Measurements from ENCODE around the gene FBXL14. TPM values are rescaled to one million over a fixed set of nuclear protein-coding genes. Genes with fewer than 3 reads are reported as not detected.

FBXL14 gene
- 10 to 100 TPM; 18.7 to 24.9 (median 22.8) TPM for total RNA-seq
- total RNA-seq (2013): 13.6 TPM

GRCh38 chr12:1594261-1595025, at the start of gene FBXL14:
Gene FBXL14, minus strand, starts transcription at chr12:1594581. Its CDS starts 515 bp downstream, at chr12:1594066.
- peak within 1 kb of the TSS; percentile 97 for H3K27ac ChIP-seq (ENCODE audit: low read length)
- WGBS (ENCODE audit: insufficient coverage): under 1% methylated on average over 115 of the region's 115 CpGs
- H3K36me3 Mint-ChIP-seq: no peaks in the 10 kb centered on the region

GRCh38 chr12:1643905-1644533, 49.6 kb upstream of the FBXL14 start:
- Mint-ChIP-seq H3K27me3 (ENCODE audit: low read depth in 2 of 2) (peaks cover 0 to 4% of the 10 kb centered on the region in 2 donors), H3K9me3 (no peaks in the 10 kb centered on the region), H3K27ac (no peak overlapping the region), H3K4me1 (no peaks in the 10 kb centered on the region), H3K4me3 (no peak overlapping the region), H3K36me3 (no peaks in the 10 kb centered on the region)
- no peak overlapping the region for H3K4me3 ChIP-seq (ENCODE audit: low read length)
- peaks cover 4% of the 10 kb centered on the region for H3K4me1 ChIP-seq (ENCODE audit: control insufficient read depth, insufficient read depth, low read length)
- no peak for ATAC-seq
- no peaks in the 10 kb centered on the region for H3K27me3 ChIP-seq (ENCODE audit: control insufficient read depth, insufficient read depth, low read length)
- H3K36me3 ChIP-seq (ENCODE audit: control insufficient read depth, insufficient read depth, low read length): no peaks in the 10 kb centered on the region
- no peaks in the 10 kb centered on the region for H3K9me3 ChIP-seq (ENCODE audit: control insufficient read depth, insufficient read depth, low read length)
- DNase-seq: no peak
- no peak for TF ChIP-seq CTCF (IDR thresholded peaks at IDR 0.05)
- intact Hi-C loops (cut with micrococcal nuclease): no loop called here
- 84% methylated on average over 6 of the region's 7 CpGs for WGBS (ENCODE audit: insufficient coverage)
- no peak overlapping the region for H3K27ac ChIP-seq (ENCODE audit: low read length)

More at GRCh38 chr12:1594261-1595025, at the start of gene FBXL14:
- intact Hi-C loops (cut with micrococcal nuclease): loop anchor here (5.0 kb wide), 2 partner anchors 602 to 842 kb away; partner anchors contain the start of genes ERC1 and WNK1
- TF ChIP-seq CTCF (IDR thresholded peaks at IDR 0.05): no peak
- peaks cover 49 to 58% of the 10 kb centered on the region in 2 donors for H3K4me1 Mint-ChIP-seq
- H3K36me3 ChIP-seq (ENCODE audit: control insufficient read depth, insufficient read depth, low read length): peaks cover 3% of the 10 kb centered on the region
- no peaks in the 10 kb centered on the region for H3K27me3 Mint-ChIP-seq (ENCODE audit: low read depth in 2 of 2)
- no peaks in the 10 kb centered on the region for H3K9me3 ChIP-seq (ENCODE audit: control insufficient read depth, insufficient read depth, low read length)
- peak within 1 kb of the TSS; percentile 95 for H3K4me3 Mint-ChIP-seq
- H3K4me3 ChIP-seq (ENCODE audit: low read length): peak within 1 kb of the TSS; percentile 78
- no peaks in the 10 kb centered on the region for H3K9me3 Mint-ChIP-seq
- ATAC-seq (peak; percentile 75 to 87 (median 79)), DNase-seq (peak; percentile 89 to 95)
- H3K27ac Mint-ChIP-seq: peak within 1 kb of the TSS; percentile 95 to 98
- H3K27me3 ChIP-seq (ENCODE audit: control insufficient read depth, insufficient read depth, low read length): no peaks in the 10 kb centered on the region
- H3K4me1 ChIP-seq (ENCODE audit: control insufficient read depth, insufficient read depth, low read length): peaks cover 34% of the 10 kb centered on the region

GRCh38 chr12:1643043-1643442, 48.7 kb upstream of the FBXL14 start:
- H3K4me1 Mint-ChIP-seq: no peaks in the 10 kb centered on the region
- no peaks in the 10 kb centered on the region for H3K36me3 Mint-ChIP-seq
- DNase-seq (no peak), ATAC-seq (no peak)
- H3K27me3 ChIP-seq (ENCODE audit: control insufficient read depth, insufficient read depth, low read length): no peaks in the 10 kb centered on the region
- peaks cover 4% of the 10 kb centered on the region for H3K4me1 ChIP-seq (ENCODE audit: control insufficient read depth, insufficient read depth, low read length)
- intact Hi-C loops (cut with micrococcal nuclease): no loop called here
- peaks cover 0 to 4% of the 10 kb centered on the region in 2 donors for H3K27me3 Mint-ChIP-seq (ENCODE audit: low read depth in 2 of 2)
- TF ChIP-seq CTCF (IDR thresholded peaks at IDR 0.05): no peak
- no peaks in the 10 kb centered on the region for H3K9me3 Mint-ChIP-seq
- no peak overlapping the region for H3K4me3 ChIP-seq (ENCODE audit: low read length)
- H3K27ac Mint-ChIP-seq: no peak overlapping the region
- 98% methylated on average over 9 of the region's 9 CpGs for WGBS (ENCODE audit: insufficient coverage)
- no peak overlapping the region for H3K4me3 Mint-ChIP-seq
- no peak overlapping the region for H3K27ac ChIP-seq (ENCODE audit: low read length)
- no peaks in the 10 kb centered on the region for H3K36me3 ChIP-seq (ENCODE audit: control insufficient read depth, insufficient read depth, low read length)
- H3K9me3 ChIP-seq (ENCODE audit: control insufficient read depth, insufficient read depth, low read length): no peaks in the 10 kb centered on the region
